ENCODE measurements around the gene DGKG. TPM values are rescaled to one million over a fixed set of nuclear protein-coding genes. Genes with fewer than 3 reads are reported as not detected.

The DGKG gene
- 4.4 and 5.1 TPM in 2 replicates for total RNA-seq

DNA sequence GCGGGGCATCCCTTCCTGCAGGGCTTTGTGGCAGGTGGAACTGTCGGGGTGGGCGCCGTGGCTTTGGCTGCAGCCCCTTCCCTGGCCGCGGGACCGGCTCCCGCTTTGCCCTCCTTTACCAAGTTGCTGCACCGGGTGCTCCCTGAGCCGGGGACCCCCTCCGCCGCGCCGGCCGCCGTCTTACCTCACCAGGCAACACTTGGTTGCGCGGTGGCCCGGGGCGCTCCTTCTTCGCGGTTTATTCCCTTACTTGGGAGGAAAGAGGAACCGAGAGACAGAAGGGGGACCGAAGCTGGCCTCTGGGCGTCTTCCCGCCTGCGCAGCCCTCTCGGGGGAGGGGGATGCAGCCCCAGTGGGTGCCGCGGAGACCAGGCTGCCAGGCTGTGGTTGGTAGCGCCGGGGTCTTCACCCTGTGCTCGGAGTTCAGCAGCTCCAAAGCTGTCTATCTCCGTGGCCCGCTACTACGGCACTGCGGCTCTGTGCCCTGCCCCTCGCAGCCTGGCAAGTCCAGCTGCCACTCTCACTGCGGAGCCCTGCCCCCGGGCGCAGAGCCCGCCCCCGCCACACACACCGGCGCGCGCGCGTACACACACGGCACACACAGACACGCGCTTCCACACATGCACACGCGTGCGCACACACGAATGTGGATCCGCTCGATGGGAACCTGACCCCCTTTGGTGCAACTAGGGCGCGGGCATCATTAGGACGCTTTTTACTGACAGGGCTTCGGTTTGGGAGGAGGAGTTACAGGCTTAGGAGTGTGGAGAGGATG is at the start of gene DGKG:
TSS of gene DGKG (minus strand) at position 473 of the 775 bp plus-strand sequence. CDS start 41,775 bp downstream, outside the sequence.

GRCh38 chr3:186108941-186109865 is 252.8 kb downstream of the DGKG start, which contains the start of gene ETV5:
TSS of gene ETV5 (minus strand) at chr3:186109089. CDS start at chr3:186105868, 3,221 bp downstream.

Other genes starting within 250 kb of the DGKG start
- 0.56 and 0.77 TPM in 2 replicates for gene CRYGS, start 182.1 kb upstream of the DGKG start, total RNA-seq
- gene TBCCD1, start 205.1 kb upstream of the DGKG start, total RNA-seq: 16.6 and 21.5 TPM in 2 replicates
- 76.7 and 117 TPM in 2 replicates for gene DNAJB11, start 208.5 kb upstream of the DGKG start, total RNA-seq

Data from regular cardiac myocyte (primary cell).